Measurements from ENCODE around the gene NBPF3. TPM values are rescaled to one million over a fixed set of nuclear protein-coding genes. Genes with fewer than 3 reads are reported as not detected.
"Not testable (repeated sequence)": the region's sequence is repeated elsewhere in the genome, so short reads cannot be mapped to it uniquely, and the experiment has no call there.

NBPF3 gene
- total RNA-seq, 1 donor from 2014 or later: 6.7 TPM

- ATAC-seq: not testable (repeated sequence)
Observed at GRCh38 chr1:21519486-21520070, 79.6 kb downstream of the NBPF3 start.

GRCh38 chr1:21520899-21521716 lies 81.2 kb downstream of the NBPF3 start:
- no peak for ATAC-seq

- ATAC-seq: no peak
Observed at GRCh38 chr1:21521717-21522060, 81.8 kb downstream of the NBPF3 start.

- peak; percentile 10 for ATAC-seq
Observed at GRCh38 chr1:21522525-21523038, 82.6 kb downstream of the NBPF3 start.

- ATAC-seq: peak; percentile 96
Observed at GRCh38 chr1:21523297-21523813, 83.4 kb downstream of the NBPF3 start.

- no peak for ATAC-seq
Observed at GRCh38 chr1:21524220-21524619, 84.3 kb downstream of the NBPF3 start.

- ATAC-seq: no peak
Observed at GRCh38 chr1:21524686-21525339, 84.9 kb downstream of the NBPF3 start.

- no peak for ATAC-seq
Observed at GRCh38 chr1:21525340-21525717, 85.4 kb downstream of the NBPF3 start.

- no peak for ATAC-seq
Observed at GRCh38 chr1:21526441-21526840, 86.5 kb downstream of the NBPF3 start.

- ATAC-seq: no peak
Observed at GRCh38 chr1:21530368-21531016, 90.6 kb downstream of the NBPF3 start.

- no peak for ATAC-seq
Observed at GRCh38 chr1:21531241-21531640, 91.3 kb downstream of the NBPF3 start.

GRCh38 chr1:21532496-21532895 lies 92.6 kb downstream of the NBPF3 start:
- ATAC-seq: no peak

- no peak for ATAC-seq
Observed at GRCh38 chr1:21532992-21533534, 93.1 kb downstream of the NBPF3 start.

- ATAC-seq: no peak
Observed at GRCh38 chr1:21534146-21534545, 94.2 kb downstream of the NBPF3 start.

Other genes with a start within 250 kb of the NBPF3 start
- 18.2 TPM for gene ECE1, start 149.7 kb upstream of the NBPF3 start, total RNA-seq
- gene ALPL, start 69.3 kb downstream of the NBPF3 start, total RNA-seq: 3.6 TPM
- 3.0 TPM for gene RAP1GAP, start 229.2 kb downstream of the NBPF3 start, total RNA-seq

Measured in esophagus mucosa (tissue), 1 donor.